ENCODE results near the gene ERP29.
"Not testable (repeated sequence)": the region's sequence is repeated elsewhere in the genome, so short reads cannot be mapped to it uniquely, and the experiment has no call there.

ERP29 gene

GRCh38 chr12:112004041-112004440 is 9.2 kb upstream of the ERP29 start:
- DNase-seq, result no peak

GRCh38 chr12:112005419-112006395 is 7.5 kb upstream of the ERP29 start:
- peak in 1 of 2 experiments; percentile 30 for DNase-seq

- DNase-seq, result no peak
Measured at GRCh38 chr12:112007945-112008344, 5.3 kb upstream of the ERP29 start.

- no peak for DNase-seq
Measured at GRCh38 chr12:112008918-112009317, 4.3 kb upstream of the ERP29 start.

DNA sequence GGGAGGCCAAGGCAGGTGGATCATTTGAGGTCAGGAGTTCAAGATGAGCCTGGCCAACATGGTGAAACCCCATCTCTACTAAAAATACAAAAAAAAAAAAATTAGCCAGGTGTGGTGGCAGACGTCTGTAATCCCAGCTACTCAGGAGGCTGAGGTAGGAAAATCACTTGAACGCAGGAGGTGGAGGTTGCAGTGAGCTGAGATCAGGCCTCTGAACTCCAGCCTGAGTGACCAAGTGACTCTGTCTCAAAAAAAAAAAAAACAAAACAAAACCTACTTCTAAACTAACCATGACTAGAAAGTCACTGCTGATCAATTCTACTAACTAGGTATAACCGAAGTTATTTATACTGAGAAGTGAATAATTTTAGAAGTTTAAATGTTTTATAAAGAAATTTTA is 3.6 kb upstream of the ERP29 start:
- DNase-seq, result not testable (repeated sequence)

DNA sequence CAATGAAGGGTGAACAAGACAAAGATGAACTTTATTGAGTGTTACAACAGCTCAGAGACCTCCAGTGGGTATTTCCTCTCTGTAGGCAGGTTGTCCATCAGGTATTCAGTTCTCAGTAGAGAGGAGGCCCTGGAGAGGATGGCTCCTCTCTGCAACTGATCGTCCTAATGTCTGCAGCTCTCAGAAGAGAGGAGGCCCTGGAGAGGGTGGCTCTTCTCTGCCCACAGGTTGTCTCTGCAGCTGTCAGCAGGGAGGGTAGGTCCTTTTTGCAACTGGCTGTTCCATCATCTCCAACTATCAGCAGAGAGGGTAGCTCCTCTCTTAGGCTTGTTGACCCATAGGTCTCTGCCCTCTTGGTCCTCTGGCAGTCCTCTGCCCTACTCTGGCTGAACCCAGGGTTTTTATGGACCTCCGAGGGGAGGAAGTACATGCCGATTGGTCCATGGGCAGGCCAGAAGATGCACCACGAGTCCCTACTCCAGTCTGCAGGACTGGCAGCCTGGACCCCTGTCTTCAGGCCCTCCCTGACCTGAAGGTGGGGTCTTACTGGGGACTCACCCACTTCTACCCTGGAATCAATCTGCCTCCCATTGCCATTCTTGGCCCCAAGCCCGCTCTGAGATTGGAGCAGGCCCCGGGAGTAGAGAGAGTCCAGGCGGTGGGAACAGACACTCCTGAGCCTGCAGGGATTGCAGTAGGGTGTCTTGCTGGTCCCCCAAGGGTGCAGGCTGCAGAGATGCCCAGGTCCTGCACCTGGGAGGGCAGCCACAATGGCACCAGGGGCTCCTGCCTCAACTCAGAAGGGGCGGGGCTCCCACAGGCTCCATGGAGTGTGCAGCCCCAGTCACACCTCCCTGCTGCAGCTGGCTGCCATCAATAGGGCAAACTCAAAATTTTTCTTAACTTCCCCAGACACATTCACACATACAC is 2.5 kb upstream of the ERP29 start:
- DNase-seq, result no peak

- DNase-seq, result no peak
Measured at GRCh38 chr12:112011685-112012084, 1.5 kb upstream of the ERP29 start.

GRCh38 chr12:112013601-112014402 is 576 bp downstream of the ERP29 start:
- DNase-seq, result peak; percentile 32 to 82

DNA sequence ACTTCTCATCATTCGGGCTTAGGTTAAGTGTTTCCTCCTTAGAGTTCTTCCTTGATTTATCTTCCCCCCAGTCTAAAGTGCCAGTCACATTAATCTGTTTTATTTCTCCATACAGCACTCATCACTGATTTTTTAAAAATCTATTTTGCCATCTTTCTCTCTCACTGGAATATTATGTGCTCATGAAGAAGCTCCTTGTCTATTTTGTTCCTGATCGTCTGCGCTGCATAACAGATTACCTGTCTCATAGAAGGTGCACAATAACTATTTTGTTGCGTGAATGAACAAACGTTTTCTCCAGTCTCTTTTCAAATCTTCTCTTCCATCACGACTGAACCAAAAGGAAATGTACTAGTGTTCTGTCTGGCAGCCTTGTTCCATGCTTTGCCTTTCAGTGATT is 2.7 kb downstream of the ERP29 start:
- no peak for DNase-seq

- DNase-seq, result no peak
Measured at GRCh38 chr12:112017041-112017440, 3.8 kb downstream of the ERP29 start.

GRCh38 chr12:112018571-112019237 is 5.5 kb downstream of the ERP29 start:
- no peak for DNase-seq

DNA sequence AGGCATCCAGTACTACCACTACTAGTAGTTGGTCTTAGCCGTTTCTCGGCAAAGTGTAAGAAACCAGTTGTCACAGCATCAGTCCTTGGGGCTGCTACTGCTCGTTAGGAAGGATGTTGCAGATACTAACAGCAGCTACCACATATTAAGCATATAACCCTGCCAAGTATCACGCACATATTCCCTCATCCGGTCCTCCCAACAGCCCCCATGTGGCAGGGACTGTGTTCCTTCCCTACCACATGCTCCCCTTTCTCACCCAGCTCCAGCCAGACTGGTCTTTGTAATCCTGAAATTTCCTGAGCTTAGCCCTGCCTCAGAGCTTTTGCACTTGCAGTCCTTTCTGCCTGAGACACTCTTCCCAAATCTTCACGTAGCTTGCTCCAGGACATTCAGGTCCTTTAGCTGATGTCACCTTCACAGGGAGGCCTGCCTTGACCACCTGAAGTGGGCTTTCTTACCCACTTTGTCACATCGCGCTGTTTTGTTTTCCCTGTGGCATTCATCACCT is 7.8 kb downstream of the ERP29 start:
- no peak for DNase-seq

GRCh38 chr12:112022241-112023016 is 9.2 kb downstream of the ERP29 start:
- no peak for DNase-seq

GRCh38 chr12:112023759-112024396 is 10.7 kb downstream of the ERP29 start:
- no peak for DNase-seq

DNA sequence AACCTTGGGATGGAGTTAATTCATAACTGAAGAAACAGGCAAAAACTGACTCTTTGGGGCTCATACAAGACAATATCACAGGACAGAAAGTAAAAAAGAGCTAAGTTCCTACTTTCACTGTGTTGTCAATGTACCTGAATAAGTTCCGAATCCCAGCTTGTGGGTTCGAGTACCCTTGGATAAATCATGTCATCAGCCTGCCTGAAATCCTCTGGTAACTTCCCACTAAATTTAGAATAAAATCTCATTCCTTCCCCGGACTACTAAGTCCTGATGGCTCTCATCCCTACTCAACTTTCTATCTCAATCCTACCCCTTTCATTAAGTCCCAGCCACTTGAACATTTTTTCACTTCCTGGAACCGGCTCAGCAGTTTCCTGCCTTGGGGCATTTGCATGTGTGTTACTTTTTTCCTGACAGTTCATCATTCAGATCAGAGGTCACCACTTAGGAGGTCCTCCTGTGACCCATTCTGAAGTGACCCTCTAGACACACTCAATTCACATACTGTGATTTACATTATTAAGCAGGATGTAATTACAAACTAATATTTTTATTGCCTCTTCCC is 12.7 kb downstream of the ERP29 start:
- no peak for DNase-seq

DNA sequence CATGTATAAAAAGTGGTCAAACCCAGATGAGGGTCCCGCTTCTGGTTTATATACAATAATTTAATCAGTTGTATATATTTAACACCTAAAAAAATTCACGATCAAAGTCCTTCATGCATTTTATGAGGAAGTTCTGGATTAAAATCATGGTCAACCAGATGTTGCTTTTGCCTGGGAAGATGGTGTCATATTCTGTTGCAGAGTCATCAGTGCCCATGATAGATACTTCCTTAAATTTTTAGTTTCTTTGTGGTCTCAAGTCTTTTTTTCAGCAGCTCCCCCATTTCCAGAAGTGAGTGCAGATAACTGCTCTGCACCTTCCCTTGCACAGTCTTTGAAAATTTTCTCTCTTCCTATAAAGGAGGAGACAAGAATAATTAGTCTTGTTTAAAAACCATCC is 16.1 kb downstream of the ERP29 start:
- DNase-seq, result no peak

DNA sequence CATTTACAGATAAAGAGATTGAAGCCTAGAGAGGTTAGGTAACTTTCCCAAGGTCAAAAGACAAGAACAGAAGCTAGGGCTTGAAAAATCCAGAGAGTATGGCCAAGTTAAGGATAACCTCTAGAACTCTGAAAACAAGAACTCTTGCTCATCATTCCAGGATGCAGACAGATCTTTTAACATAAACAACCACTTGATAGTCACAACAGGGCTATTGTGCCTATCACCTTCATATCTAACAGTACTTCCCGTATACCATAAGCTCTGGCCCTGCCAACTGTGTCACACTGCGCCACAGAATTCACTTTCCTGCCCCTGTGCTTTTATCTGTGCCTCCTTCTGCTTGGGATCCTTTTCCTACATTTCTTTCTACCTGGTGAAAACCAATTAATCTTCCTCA is 18.2 kb downstream of the ERP29 start:
- DNase-seq, result no peak

- no peak for DNase-seq
Measured at GRCh38 chr12:112032292-112032691, 19.1 kb downstream of the ERP29 start.

GRCh38 chr12:112035219-112035785 is 22.1 kb downstream of the ERP29 start:
- no peak for DNase-seq

GRCh38 chr12:112036614-112037013 is 23.4 kb downstream of the ERP29 start:
- not testable (repeated sequence) for DNase-seq

Measured in SHP77 (cell line).